Activated CD4-positive, alpha-beta T cell treated with anti-CD3 and anti-CD28 coated beads, Interleukin-2, amount 50 U/mL, for 48 hours (primary cell): ENCODE data around the gene SLC35A4.
A peak's percentile ranks its signal among the peaks of the same experiment; 100 is the strongest.

Experiments
- DNase-seq, 2 experiments: peaks; one replicate each; pipeline ENCODE4 v3.0.0-alpha.2; 2020

SLC35A4 gene

DNA sequence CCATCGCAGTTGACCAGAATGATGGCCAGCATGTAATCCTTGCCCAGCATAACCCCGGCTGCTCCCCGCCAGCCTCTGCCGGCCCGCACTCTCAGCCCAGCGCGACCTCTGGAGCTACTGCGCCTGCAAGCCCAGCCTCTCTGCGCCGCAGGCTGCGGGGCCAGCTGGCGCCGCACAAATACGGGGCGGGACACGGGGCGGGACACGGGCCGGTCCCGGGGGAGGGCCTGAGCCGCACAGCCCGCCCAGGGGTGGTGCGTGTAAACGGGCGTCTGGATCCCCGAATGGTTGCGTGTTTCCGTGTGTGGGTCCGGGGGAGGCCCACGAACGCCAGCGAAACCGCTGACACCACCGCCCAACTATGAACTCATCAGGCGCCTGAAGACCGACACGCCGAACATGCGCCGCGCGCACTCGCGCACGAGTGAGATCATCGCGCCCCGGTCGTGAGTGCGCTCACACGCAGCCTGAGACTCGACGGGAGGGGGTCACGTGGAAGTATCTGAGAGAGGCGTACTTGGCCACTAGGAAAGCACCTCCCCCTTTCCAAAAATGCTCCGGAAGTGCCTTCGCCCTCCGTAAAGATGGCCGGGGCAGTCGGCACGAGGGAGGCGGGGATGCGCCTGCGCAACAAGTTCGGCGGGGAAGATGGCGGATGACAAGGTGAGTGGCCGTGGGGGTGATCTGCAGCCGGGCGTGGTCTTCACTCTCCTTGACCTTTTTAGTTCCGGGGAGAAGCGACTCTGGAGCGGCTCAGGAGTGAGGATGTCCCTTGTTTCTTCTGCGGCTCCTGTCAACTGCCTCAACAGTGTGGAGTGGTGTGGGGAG, at the start of gene SLC35A4, which contains the start of gene APBB3:
SLC35A4 (plus strand) TSS at position 633 of the 828 bp plus-strand sequence. CDS start 2,342 bp downstream, outside the sequence.
APBB3 (minus strand) TSS at position 403 of the 828 bp plus-strand sequence; CDS start at position 50, 353 bp downstream.
- peak; percentile 95 to 96 for DNase-seq

DNA sequence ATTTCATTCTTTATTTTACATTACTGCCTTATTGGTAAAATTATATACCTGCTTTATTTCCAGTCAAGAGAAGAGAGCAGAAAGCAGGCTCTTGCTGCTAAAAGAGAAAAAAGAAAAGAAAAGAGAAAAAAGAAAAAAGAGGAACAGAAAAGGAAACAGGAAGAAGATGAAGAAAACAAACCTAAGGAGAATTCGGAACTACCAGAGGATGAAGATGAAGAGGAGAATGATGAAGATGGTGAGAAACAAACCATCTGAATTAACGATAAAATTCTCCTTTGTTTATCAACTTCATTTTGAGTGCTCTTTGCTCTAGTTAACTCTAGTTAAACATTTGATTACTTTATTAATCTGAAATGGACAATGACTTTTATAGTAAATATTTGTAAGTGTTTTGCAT, 40.6 kb upstream of the SLC35A4 start:
- no peak for DNase-seq

DNA sequence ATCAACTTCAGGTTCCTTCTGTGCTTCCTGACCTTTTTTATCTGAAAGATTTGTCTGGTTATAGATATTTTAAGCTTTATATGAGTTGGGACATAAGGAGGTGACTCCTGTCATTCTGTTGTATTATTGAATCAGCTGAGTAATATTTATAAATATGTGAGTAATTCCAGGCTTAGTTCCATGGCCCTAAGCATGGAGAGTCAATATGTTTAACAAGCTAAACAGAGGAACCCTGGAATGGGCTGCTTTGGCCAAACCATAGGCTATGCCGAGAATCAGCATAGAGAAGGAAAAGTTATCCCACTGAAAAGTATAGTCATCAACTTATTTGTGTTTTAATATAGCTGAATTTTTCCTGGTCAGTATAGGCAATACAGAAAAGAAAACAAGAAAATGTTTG, 24.4 kb upstream of the SLC35A4 start:
- no peak for DNase-seq

GRCh38 chr5:140542972-140543371, 21.7 kb upstream of the SLC35A4 start:
- DNase-seq: no peak

GRCh38 chr5:140544986-140545385, 19.6 kb upstream of the SLC35A4 start:
- no peak for DNase-seq

DNA sequence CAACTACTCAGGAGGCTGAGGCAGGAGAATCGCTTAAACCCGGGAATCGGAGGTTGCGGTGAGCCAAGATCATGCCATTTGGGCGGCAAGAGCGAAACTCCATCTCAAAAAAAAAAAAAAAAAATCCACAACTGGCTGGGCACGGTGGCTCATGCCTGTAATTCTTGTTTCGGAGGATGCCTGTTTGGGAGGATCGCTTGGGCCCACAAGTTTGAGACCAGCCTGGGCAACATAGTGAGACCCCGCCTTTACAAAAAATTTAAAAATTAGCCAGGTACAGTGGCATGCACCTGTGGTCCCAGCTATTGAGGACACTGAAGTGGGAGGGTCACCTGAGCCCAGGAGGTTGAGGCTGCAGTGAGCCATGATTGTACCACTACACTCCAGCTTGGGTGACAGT, 19.0 kb upstream of the SLC35A4 start:
- DNase-seq: no peak

DNA sequence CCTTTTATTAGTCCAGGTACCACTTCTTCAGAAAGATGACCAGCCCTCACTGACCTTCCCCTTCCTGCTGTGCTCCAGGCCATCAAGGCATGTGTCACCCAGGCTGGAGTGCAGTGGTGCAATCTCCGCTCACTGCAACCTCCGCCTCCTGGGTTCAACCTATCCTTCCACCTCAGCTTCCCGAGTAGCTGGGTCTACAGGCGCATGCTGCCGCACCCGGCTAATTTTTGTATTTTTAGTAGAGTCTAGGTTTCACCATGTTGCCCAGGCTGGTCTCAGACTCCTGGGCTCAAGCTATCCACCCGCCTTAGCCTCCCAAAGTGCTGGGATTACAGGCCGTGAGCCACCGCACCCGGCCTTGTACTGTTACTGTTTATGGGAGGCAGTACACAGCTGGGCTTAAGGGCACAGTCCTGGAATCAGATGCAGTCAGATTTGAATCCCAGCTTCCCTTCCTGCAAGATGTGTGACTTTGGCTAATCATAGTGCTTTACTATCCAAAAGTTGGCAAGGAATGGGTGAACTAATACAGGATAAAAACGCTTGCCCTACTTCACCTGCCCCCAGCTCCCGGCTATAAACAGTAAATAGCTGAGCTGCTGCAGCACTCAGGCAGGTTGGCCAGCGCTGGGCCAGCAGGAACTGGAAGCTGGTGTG, 17.6 kb upstream of the SLC35A4 start:
- no peak for DNase-seq

GRCh38 chr5:140547508-140548299, 16.9 kb upstream of the SLC35A4 start, which contains the start of gene EIF4EBP3:
EIF4EBP3 (plus strand) TSS chr5:140547662; CDS start chr5:140547738, 76 bp downstream.
- DNase-seq: peak; percentile 85 to 88

GRCh38 chr5:140548300-140548688, 16.3 kb upstream of the SLC35A4 start:
- DNase-seq: no peak

DNA sequence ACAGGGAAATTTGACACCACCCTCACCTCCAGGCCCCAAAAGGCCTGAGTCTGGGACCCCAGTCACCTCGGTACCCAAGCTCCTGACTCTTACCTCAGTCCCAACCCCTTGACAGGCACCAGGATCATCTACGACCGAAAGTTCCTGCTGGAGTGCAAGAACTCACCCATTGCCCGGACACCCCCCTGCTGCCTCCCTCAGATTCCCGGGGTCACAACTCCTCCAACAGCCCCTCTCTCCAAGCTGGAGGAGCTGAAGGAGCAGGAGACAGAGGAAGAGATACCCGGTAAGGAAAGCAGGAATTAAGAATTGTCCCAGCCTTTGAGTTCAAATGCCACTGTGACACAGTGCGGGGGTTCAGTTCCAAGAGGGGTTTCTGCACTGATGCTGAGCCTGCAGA, 15.8 kb upstream of the SLC35A4 start:
- DNase-seq: no peak

DNA sequence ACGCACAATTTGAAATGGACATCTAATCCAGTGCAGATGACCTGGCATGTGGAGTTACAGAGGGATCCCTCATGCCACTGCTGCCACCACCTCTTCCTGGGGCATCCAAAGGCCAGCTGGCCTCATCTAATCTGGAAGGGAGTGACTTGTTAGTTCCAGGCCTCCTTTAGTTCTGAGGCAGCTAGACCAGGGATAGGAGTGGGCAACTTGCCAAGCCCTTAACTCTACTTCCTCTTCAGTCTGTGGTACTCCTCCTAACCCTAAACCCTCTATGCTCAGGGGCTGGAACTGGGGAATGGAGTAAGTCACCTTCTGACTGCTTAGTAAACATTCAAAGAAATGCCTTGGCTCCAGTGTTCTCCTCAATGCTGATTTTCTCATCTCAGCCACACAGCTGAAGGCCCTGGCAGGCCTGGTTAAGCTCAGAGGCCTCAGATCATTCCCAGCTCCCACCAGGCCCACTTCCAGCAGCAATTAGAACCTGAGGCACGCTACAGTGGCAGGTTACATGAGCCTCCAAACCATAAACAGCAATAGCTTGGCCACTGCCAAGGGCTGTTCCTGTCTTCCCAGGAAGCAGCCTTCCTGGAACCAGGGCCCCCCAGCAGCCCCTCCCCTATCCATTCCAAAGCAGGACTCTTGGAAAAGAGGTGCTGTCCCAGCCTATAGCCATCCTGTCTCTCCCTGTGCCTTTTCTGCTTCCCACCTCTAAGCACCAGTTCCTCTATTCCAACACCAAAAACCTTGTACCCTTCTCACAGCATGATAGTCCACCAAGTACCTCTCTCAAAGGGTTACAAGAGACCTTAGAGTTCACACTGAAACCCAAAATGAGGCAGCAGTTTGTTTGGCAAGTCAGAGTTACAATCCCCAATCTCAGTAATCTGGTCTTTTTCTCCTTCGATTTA, 15.1 kb upstream of the SLC35A4 start:
- no peak for DNase-seq

GRCh38 chr5:140550147-140551079, 14.2 kb upstream of the SLC35A4 start:
- DNase-seq: no peak

GRCh38 chr5:140551872-140552271, 12.8 kb upstream of the SLC35A4 start:
- DNase-seq: no peak

DNA sequence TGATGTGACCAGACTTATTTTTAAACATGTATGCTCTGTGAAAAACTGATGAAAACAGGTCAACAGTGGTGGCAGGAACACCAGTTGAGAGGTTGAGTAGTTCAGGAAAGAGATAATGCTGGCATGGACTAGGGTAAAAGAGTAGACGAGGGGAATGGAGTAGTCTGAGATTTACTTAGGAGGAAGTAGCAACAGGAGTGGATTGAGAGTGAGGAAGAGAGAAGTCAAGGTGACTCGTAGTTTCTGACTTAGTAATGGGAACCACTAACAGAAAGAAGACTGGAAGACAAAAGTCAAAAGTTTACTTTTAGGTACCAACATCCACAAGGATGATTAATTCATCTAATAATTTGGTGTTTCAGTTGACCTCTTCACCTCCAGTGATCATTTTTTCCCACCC, 11.0 kb upstream of the SLC35A4 start:
- no peak for DNase-seq

DNA sequence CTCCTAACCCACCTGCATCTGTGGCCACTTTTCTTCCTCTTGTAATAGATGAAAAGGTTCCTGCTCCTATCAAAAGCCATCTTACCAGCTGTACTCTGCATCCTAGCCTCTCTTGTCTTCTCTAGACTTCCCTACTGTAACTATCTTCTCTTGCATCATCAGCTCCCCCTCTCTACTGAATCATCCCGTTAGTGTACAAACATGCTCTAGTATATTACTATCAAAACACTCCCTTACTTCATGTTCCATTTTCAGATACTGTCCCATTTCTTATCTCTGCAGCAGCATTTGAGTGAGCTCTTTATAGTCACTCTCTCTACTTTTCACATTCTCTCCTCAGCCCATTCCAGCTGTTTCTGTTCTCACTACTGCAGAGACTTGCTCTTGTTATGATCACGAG, 10.2 kb upstream of the SLC35A4 start:
- DNase-seq: no peak

DNA sequence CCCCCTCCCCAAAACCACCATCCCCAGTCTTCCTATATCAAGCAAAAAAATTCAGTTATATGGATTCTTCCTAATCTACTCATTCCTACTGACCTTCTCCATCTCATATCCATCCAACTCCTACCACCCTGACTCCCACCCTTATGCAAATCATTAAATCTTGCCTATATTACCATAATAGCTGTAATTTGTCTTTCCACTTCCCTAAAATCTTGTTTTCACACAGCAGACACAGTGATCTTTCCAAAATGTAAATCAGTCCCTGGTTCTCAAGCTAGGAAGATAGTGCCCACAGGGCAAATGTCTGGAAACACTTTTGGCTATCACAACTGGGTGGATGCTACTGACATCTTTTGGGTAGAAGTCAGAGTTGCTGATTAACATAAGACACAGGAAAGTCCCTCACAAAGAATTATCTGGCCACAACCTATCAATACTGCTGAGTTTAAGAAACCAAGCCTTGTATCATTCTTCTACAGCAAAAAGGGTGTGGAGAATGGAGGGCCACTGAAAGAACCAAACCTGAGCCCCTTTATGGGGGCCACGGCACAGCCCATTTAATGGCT, 8.8 kb upstream of the SLC35A4 start:
- no peak for DNase-seq

- no peak for DNase-seq
These were observed 8.2 kb upstream of the SLC35A4 start for GRCh38 chr5:140556438-140556837.

DNA sequence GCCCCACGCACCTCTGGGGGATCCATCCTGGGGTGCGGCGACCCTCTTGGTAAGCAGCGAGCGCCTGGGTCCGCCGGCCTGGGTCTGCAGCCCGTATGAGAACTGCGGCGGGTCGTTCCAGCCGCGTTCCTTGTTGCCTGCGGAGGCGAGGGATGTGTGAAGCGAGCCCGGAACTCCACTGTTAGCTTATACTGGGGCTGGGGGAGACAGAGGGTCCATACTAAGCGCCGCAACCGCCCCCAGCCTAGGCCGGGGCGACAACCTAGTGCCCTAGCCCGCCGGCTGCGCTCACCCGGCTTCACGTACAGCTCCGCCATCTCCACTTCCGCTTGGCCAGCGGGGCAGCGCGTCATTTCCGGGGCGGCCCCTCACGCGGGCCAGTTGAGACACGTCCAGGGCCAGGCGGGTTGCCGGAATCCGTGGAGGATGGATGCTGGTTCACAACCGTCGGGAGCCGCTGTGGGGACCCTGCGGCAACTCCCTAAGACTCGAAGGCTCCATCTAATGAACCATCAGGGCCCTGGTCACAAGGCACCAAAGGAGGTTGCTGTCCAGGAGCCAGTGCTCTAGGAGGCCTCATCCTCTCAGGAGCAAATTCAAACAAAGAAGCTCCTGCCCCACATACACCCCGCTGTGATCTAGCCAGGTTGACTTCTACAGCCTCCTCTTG, 7.4 kb upstream of the SLC35A4 start, which contains the start of gene SRA1:
SRA1 (minus strand) TSS at position 338 of the 670 bp plus-strand sequence; CDS start at position 317, 21 bp downstream.
- DNase-seq: peak; percentile 91 to 94

DNA sequence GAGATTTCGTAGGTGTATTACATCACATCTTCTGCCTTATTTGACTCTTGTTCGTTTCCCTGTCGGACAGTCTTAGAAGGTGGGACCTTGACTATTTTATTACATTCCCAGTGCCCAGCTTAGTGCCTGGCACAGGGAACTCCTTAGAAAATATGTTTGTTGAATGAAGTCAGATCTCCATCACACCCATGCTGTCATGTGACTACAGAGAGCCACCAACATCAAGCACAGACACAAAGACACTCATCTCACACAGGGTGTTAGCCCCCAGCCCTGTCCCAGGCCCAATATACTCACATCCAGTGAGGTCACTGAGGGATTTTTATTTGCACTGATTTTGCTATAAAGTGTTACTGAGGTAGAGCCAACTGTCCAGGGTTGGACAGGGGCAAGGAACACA, 6.7 kb upstream of the SLC35A4 start:
- DNase-seq: no peak

DNA sequence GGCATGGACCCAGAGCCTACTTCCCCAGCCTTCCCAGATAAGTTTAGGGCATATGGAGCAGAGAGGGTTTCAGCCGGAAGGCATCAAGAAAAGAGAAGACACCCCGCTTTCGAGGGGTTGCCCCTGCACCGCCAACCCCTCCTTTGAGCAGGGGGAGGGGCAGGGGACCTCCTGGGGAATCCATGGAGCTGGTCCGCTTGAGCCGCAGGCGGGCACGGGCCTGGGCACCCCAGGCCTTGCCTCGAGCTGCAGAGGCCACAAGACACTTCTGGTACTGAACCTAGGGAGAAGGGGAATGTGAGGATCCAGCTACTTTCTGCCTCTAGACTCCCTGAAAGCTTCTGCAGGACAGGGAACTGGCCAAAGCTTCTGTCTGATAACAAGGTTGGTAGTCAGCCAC, 6.1 kb upstream of the SLC35A4 start:
- DNase-seq: no peak
